ENCODE data around the gene RBM39. TPM values are rescaled to one million over a fixed set of nuclear protein-coding genes. Genes with fewer than 3 reads are reported as not detected.

The RBM39 gene
- polyA plus RNA-seq, 1 of the 3 experiments (the other 2 are of a cell fraction), result 68.4 TPM

DNA sequence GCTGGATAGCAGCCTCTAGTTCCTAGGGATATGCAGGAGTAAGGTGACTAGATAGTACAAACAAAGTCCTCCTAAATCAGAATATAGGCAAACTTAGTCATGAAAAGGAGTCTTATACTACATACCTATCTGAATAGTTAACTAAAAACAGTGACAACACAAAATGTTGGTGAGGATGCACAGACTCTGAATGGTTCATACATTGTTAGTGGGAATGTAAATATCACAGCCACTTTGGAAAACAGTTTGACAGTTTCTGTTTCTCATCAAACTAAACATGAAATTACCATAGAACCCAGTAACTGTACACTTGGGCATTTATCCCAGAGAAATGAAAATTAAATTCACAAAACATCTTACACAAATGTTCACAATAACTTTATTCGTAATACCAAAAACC is 60.1 kb downstream of the RBM39 start:
- TF ChIP-seq RCOR1 (IDR thresholded peaks at IDR 0.05; ENCODE audit: low read length) (no peak), RFX5 (IDR thresholded peaks at IDR 0.05; ENCODE audit: low read length) (no peak), RAD21 (IDR thresholded peaks at IDR 0.05; ENCODE audit: low read length) (no peak), CHD2 (IDR thresholded peaks at IDR 0.05; ENCODE audit: low read length, partially characterized antibody) (no peak)
- TF ChIP-seq, protein P1, sequence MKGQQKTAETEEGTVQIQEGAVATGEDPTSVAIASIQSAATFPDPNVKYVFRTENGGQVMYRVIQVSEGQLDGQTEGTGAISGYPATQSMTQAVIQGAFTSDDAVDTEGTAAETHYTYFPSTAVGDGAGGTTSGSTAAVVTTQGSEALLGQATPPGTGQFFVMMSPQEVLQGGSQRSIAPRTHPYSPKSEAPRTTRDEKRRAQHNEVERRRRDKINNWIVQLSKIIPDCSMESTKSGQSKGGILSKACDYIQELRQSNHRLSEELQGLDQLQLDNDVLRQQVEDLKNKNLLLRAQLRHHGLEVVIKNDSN (IDR thresholded peaks at IDR 0.05; ENCODE audit: borderline replicate concordance, low read depth), result no peak
- H3K4me2 ChIP-seq, result no peak overlapping the region
- no peak overlapping the region for H3K27ac ChIP-seq (ENCODE audit: low read depth in 2 of 2, low read length in 1 of 2)
- no peak for DNase-seq
- no peaks in the 10 kb centered on the region for H3F3A ChIP-seq (replicated peaks; ENCODE audit: insufficient read depth)
- H3K9me2 ChIP-seq, result no peaks in the 10 kb centered on the region
- no peaks in the 10 kb centered on the region for H4K20me1 ChIP-seq (ENCODE audit: insufficient read depth)
- H3K9ac ChIP-seq, result no peak overlapping the region
- no peak overlapping the region for H2AFZ ChIP-seq (ENCODE audit: low read depth)
- no peaks in the 10 kb centered on the region for H3K4me1 ChIP-seq (ENCODE audit: control insufficient read depth in 1 of 2, insufficient read depth in 2 of 2, low read depth in 1 of 2, low read length in 1 of 2)
- H3K4me3 ChIP-seq (ENCODE audit: low read depth in 2 of 2, low read length in 1 of 2), result no peak overlapping the region
- no peaks in the 10 kb centered on the region for H3K79me2 ChIP-seq (ENCODE audit: insufficient read depth)
- H3K27me3 ChIP-seq (ENCODE audit: insufficient read depth), result no peaks in the 10 kb centered on the region
- CTCF ChIA-PET, result no interaction called here
- H3K9me3 ChIP-seq, result no peaks in the 10 kb centered on the region
- WGBS (ENCODE audit: low lambda C conversion rate), result 97% methylated on average over 1 of the region's 1 CpG
- peaks cover 4 to 10% of the 10 kb centered on the region in 2 experiments for H3K36me3 ChIP-seq (replicated peaks in 1 of 2; ENCODE audit: control insufficient read depth in 1 of 2, insufficient read depth in 2 of 2, low read length in 1 of 2)
- POLR2A ChIA-PET, result no interaction called here

- Histone ChIP-seq H4K20me1 (ENCODE audit: insufficient read depth) (no peaks in the 10 kb centered on the region), H3K4me1 (ENCODE audit: control insufficient read depth in 1 of 2, insufficient read depth in 2 of 2, low read depth in 1 of 2, low read length in 1 of 2) (no peaks in the 10 kb centered on the region), H3K4me2 (no peak overlapping the region), H3F3A (replicated peaks; ENCODE audit: insufficient read depth) (no peaks in the 10 kb centered on the region), H3K9ac (no peak overlapping the region), H3K79me2 (ENCODE audit: insufficient read depth) (no peaks in the 10 kb centered on the region), H3K9me3 (no peaks in the 10 kb centered on the region), H3K27me3 (ENCODE audit: insufficient read depth) (no peaks in the 10 kb centered on the region), H2AFZ (ENCODE audit: low read depth) (no peak overlapping the region), H3K4me3 (ENCODE audit: low read depth in 2 of 2, low read length in 1 of 2) (no peak overlapping the region), H3K27ac (ENCODE audit: low read depth in 2 of 2, low read length in 1 of 2) (no peak overlapping the region), H3K36me3 (replicated peaks in 1 of 2; ENCODE audit: control insufficient read depth in 1 of 2, insufficient read depth in 2 of 2, low read length in 1 of 2) (peaks cover 4 to 10% of the 10 kb centered on the region in 2 experiments), H3K9me2 (no peaks in the 10 kb centered on the region)
- CTCF ChIA-PET, result interaction anchor here (1.1 kb wide), 1 partner anchor 62 kb away, joined by 3 read pairs; no protein-coding TSS in a partner anchor
- POLR2A ChIA-PET, result interaction anchor here (1.6 kb wide), 1 partner anchor 64 kb away, joined by 5 read pairs; no protein-coding TSS in a partner anchor
- WGBS (ENCODE audit: low lambda C conversion rate), result 95% methylated on average over 4 of the region's 4 CpGs
- TF ChIP-seq JUND (IDR thresholded peaks at IDR 0.05), result no peak
- no peak for DNase-seq
Observed at GRCh38 chr20:35680452-35681183, 61.4 kb downstream of the RBM39 start.

DNA sequence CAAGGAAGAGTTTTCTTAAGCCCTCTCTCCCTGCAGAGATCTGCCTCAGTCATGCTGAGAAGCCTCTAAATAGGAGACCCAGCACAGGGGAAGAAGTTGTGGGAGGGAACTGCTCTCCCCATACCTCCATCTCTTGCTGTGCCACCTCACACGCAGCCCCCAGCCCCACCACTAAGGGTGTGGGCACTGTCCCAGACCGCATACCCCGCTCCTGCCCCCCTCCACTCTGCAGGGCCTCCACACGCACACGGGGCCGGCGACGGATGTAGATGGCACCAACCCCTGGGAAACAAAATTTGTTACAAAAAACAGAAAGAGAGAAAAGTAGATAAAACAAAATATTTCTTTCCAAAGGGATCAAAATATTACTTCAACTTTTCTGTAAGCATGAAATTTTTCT is 67.1 kb downstream of the RBM39 start:
- no peaks in the 10 kb centered on the region for H3K9me2 ChIP-seq
- no peaks in the 10 kb centered on the region for H3K79me2 ChIP-seq (ENCODE audit: insufficient read depth)
- H3K27me3 ChIP-seq (ENCODE audit: insufficient read depth), result no peaks in the 10 kb centered on the region
- no peak overlapping the region for H2AFZ ChIP-seq (ENCODE audit: low read depth)
- TF ChIP-seq, protein P2, sequence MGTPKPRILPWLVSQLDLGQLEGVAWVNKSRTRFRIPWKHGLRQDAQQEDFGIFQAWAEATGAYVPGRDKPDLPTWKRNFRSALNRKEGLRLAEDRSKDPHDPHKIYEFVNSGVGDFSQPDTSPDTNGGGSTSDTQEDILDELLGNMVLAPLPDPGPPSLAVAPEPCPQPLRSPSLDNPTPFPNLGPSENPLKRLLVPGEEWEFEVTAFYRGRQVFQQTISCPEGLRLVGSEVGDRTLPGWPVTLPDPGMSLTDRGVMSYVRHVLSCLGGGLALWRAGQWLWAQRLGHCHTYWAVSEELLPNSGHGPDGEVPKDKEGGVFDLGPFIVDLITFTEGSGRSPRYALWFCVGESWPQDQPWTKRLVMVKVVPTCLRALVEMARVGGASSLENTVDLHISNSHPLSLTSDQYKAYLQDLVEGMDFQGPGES (IDR thresholded peaks at IDR 0.05; ENCODE audit: low read depth, low read length), result no peak
- no peak for TF ChIP-seq PBX3 (IDR thresholded peaks at IDR 0.05)
- TF ChIP-seq SMC3 (IDR thresholded peaks at IDR 0.05; ENCODE audit: low read depth, low read length), result no peak
- TF ChIP-seq FOSL2 (IDR thresholded peaks at IDR 0.05; ENCODE audit: borderline replicate concordance, low read depth), result no peak
- TF ChIP-seq RAD21 (IDR thresholded peaks at IDR 0.05; ENCODE audit: low read length), result no peak
- H3K27ac ChIP-seq (ENCODE audit: low read depth in 2 of 2, low read length in 1 of 2), result no peak overlapping the region
- H3K4me2 ChIP-seq, result no peak overlapping the region
- H3K36me3 ChIP-seq (replicated peaks in 1 of 2; ENCODE audit: control insufficient read depth in 1 of 2, insufficient read depth in 2 of 2, low read length in 1 of 2), result peaks cover 29 to 36% of the 10 kb centered on the region in 2 experiments
- H3K4me3 ChIP-seq (ENCODE audit: low read depth in 2 of 2, low read length in 1 of 2), result no peak overlapping the region
- H3K9me3 ChIP-seq, result no peaks in the 10 kb centered on the region
- 93% methylated on average over 8 of the region's 8 CpGs for WGBS (ENCODE audit: low lambda C conversion rate)
- POLR2A ChIA-PET, result interaction anchor here (0.6 kb wide), 1 partner anchor 1110 kb away, joined by 3 read pairs; no protein-coding TSS in a partner anchor
- H3F3A ChIP-seq (replicated peaks; ENCODE audit: insufficient read depth), result no peaks in the 10 kb centered on the region
- CTCF ChIA-PET, result no interaction called here
- no peak for DNase-seq
- H4K20me1 ChIP-seq (ENCODE audit: insufficient read depth), result no peaks in the 10 kb centered on the region
- no peak overlapping the region for H3K9ac ChIP-seq
- H3K4me1 ChIP-seq (ENCODE audit: control insufficient read depth in 1 of 2, insufficient read depth in 2 of 2, low read depth in 1 of 2, low read length in 1 of 2), result no peaks in the 10 kb centered on the region

Measured in SK-N-SH (cell line).